Bronchial epithelial cell (primary cell): Measurements from ENCODE around the gene KLHL2. TPM values are rescaled to one million over a fixed set of nuclear protein-coding genes. Genes with fewer than 3 reads are reported as not detected.

Source experiments
- DNase-seq: peaks from one replicate; pipeline ENCODE4 v3.0.0-alpha.2; 2010; ENCODE audit warnings: low read depth
- FAIRE-seq: peaks from 2 replicates; lab custom pipeline; 2011; peaks lifted over from hg19 to GRCh38; lab: Jason Lieb, UNC
- H3K27me3 ChIP-seq: 2 replicates; pipeline ENCODE4 v1.5.1; 2011; ENCODE audit warnings: low read length; ENCODE audit not compliant: control insufficient read depth, insufficient read depth
- H3K36me3 ChIP-seq: 2 replicates; pipeline ENCODE4 v1.5.1; 2011; ENCODE audit warnings: low read length; ENCODE audit not compliant: control insufficient read depth, insufficient read depth
- H3K4me3 ChIP-seq: 2 replicates; pipeline ENCODE4 v1.5.1; 2011; ENCODE audit warnings: mild to moderate bottlenecking, low read depth, low read length, control low read depth
- CTCF ChIP-seq: IDR thresholded peaks from 2 replicates; pipeline ENCODE4 v1.5.1; 2011; ENCODE audit warnings: mild to moderate bottlenecking, moderate library complexity, low read length, control low read depth, inconsistent platforms; ENCODE audit not compliant: insufficient read depth, severe bottlenecking
- total RNA-seq: library from RNA; depleted of rRNA; stranded (reverse); fragments of >200 nt; gene quantifications from 2 replicates; pipeline ENCODE4 v1.2.1, GENCODE V29; 2014

The KLHL2 gene
- total RNA-seq, 1 donor from 2014 or later, result 49.2 TPM

DNA sequence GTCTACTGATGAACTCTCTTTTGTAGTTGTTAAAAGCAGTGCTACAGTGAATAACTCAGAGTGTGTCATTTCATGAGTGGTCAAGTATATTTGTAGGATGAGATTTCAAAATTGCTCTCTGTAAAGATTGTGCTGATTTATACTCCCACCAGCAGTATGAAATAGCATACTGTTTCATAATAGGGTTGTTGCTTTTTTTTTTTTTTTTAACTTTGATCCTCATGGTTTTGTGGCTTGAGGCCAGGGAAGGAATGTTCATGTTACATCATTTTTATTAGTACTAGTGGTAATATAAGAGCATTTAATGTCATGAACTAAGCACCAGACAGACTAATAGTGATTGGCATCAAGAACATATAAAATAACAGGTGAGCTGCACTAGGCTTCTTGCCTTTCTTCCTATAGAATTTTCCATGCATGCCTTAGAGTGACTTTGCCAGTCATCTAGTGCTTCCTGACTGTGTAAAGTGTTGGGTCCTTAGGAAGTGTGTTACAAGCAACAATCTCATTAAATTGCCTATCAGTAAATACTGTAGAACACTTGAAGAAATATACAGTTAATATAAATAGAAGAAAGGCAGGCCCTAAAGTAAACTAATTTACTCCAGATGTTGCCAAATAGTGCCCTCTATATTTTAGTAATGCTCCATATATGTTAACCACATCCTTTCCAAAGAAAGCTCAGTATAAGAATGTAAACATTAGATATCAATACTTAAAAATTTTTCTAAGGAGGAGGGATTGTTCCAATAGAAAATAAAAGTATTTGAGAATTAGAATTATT lies 81.5 kb downstream of the KLHL2 start:
- FAIRE-seq (no peak), DNase-seq (peak; percentile 77)
- no peak overlapping the region for H3K4me3 ChIP-seq
- no peaks in the 10 kb centered on the region for H3K36me3 ChIP-seq
- no peaks in the 10 kb centered on the region for H3K27me3 ChIP-seq
- no peak for TF ChIP-seq CTCF

DNA sequence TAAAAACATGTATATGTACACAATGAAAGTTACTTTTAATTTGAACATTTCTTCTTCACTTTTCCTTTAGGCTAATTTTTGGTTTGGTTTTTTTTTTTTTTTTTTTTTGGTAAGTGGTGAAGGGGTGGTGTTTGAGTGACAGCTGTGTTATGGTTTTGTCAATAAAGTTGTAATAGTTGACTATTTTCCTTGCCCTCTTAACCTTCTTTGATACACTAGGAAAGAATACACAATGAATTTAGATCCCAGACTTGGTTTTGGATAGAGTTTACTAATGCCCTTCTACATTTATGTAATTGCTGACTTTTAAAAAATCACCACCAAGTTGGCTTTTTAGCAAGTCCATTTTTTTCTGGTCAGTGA lies 82.0 kb downstream of the KLHL2 start:
- Histone ChIP-seq H3K27me3 (no peaks in the 10 kb centered on the region), H3K4me3 (no peak overlapping the region), H3K36me3 (no peaks in the 10 kb centered on the region)
- no peak for DNase-seq
- no peak for TF ChIP-seq CTCF
- FAIRE-seq, result no peak

GRCh38 chr4:165293061-165293460 lies 85.7 kb downstream of the KLHL2 start:
- FAIRE-seq (no peak), DNase-seq (no peak)
- H3K27me3 ChIP-seq, result no peaks in the 10 kb centered on the region
- no peak overlapping the region for H3K4me3 ChIP-seq
- peaks cover 5% of the 10 kb centered on the region for H3K36me3 ChIP-seq
- TF ChIP-seq CTCF, result no peak

DNA sequence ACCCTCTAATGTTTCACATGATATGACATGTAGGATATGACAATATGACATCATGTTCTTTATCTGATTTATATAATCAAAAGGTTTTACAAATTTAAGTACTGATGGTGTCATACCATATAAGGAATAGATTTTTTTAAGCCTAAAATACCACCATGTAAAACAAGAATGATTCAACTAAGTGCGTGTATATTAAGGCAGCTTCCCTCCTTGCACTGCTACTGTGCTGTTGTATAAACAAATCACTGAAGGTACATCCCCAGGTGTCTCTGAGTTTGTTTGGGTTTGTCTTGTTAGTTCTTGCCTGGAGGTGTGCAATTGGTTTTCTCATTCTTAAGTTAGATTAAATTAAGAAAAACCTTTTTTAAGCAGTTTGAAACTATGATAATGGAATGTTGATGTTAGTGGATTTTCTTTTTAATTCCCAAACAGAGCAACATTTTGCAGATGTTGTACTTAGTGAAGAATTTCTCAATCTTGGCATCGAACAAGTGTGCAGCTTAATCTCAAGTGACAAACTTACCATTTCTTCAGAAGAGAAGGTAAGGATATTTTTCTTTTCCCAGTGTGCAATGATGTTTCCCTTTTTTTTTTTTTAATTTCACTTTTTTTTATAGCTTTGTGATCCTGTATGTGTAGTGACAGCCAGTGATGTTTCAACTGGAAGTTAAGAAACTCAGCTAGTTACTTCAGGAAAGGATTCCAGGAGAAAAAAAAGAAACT lies 86.7 kb downstream of the KLHL2 start:
- peaks cover 5% of the 10 kb centered on the region for H3K36me3 ChIP-seq
- no peak for FAIRE-seq
- peak; percentile 36 for DNase-seq
- H3K4me3 ChIP-seq, result no peak overlapping the region
- H3K27me3 ChIP-seq, result no peaks in the 10 kb centered on the region
- no peak for TF ChIP-seq CTCF

DNA sequence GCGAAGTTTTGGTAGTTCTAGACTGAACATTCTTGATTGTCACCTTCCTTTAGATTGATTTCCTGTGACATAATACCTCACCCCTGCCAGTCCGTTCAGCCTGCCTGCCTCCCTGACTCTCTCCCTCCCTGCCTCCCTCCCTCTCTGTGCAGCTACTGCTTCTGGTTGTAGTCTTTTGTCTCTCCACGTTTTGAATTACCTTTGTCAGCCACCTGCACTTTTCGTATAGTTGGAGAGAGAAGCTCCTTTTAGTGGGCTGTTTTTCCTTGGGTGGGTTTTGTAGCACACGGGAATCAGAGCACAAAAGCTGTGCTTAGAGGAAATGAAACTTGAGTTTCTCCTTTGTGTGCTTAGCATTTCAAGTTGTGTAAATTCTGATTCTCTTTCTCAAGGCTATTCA lies 87.5 kb downstream of the KLHL2 start:
- Histone ChIP-seq H3K27me3 (no peaks in the 10 kb centered on the region), H3K36me3 (peaks cover 5% of the 10 kb centered on the region), H3K4me3 (no peak overlapping the region)
- FAIRE-seq, result no peak
- TF ChIP-seq CTCF, result no peak
- no peak for DNase-seq
